Fibroblast of mammary gland (primary cell): Measurements from ENCODE around the gene KCNJ5.

Experiments used
- DNase-seq: peaks from one replicate; pipeline ENCODE4 v3.0.0-alpha.2; 2010; ENCODE audit warnings: low read depth
- H3K4me3 ChIP-seq: 2 replicates; pipeline ENCODE4 v1.5.1; 2011; ENCODE audit warnings: low read depth, mild to moderate bottlenecking, low read length, moderate library complexity; ENCODE audit not compliant: control insufficient read depth
- TF ChIP-seq, protein P1 (sequence below): conservative IDR thresholded peaks from 2 replicates; pipeline ENCODE4 v1.5.1; 2011; ENCODE audit warnings: low read depth, low read length, inconsistent platforms; ENCODE audit not compliant: control insufficient read depth, insufficient read depth

The KCNJ5 gene

DNA sequence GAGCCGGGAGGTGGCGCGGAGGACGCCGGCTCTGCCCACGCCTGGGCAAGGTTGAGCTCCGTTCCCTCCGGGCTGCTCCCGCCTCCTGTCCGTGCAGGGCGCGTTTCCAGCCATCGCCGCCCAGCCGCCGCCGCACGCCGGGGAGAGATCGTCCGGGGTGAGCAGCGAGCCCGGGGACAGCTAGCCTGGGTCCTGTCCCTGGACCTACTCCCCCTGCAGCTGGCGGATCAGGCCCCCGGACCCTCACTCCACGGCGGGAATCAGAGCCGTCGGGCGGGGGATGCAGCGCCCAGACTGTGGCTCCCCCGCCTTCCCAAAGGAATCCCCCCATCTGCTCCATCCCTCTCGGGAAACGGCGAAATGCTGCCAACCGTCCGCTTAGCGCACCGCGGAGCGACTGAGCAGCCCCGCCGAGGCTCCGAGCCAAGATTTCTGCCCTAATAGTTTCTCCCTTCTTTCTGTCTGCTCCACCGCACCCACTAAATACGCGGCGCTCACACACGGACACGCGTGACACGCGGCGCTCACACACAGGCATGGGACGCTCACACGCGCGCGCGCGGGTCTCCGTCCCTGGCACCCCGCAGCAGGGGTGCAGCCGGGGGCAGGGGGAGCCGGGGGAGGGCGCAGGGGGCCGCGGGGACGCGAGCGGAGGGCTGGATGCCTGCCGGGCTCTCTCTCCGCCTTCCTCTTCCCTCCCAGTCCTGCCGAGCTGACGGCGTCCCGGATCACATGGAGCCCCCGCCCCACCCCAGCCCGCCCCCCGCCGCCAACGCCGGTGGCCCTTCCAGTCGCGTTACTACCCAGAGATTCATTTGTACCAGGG is at the start of gene KCNJ5:
Gene KCNJ5, plus strand, starts transcription at position 814 of the 826 bp plus-strand sequence. CDS start 19,918 bp downstream, outside the sequence.
- H3K4me3 ChIP-seq, result peak within 1 kb of the TSS; percentile 32
- TF ChIP-seq, protein P1, sequence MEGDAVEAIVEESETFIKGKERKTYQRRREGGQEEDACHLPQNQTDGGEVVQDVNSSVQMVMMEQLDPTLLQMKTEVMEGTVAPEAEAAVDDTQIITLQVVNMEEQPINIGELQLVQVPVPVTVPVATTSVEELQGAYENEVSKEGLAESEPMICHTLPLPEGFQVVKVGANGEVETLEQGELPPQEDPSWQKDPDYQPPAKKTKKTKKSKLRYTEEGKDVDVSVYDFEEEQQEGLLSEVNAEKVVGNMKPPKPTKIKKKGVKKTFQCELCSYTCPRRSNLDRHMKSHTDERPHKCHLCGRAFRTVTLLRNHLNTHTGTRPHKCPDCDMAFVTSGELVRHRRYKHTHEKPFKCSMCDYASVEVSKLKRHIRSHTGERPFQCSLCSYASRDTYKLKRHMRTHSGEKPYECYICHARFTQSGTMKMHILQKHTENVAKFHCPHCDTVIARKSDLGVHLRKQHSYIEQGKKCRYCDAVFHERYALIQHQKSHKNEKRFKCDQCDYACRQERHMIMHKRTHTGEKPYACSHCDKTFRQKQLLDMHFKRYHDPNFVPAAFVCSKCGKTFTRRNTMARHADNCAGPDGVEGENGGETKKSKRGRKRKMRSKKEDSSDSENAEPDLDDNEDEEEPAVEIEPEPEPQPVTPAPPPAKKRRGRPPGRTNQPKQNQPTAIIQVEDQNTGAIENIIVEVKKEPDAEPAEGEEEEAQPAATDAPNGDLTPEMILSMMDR, result no peak
- DNase-seq, result no peak

DNA sequence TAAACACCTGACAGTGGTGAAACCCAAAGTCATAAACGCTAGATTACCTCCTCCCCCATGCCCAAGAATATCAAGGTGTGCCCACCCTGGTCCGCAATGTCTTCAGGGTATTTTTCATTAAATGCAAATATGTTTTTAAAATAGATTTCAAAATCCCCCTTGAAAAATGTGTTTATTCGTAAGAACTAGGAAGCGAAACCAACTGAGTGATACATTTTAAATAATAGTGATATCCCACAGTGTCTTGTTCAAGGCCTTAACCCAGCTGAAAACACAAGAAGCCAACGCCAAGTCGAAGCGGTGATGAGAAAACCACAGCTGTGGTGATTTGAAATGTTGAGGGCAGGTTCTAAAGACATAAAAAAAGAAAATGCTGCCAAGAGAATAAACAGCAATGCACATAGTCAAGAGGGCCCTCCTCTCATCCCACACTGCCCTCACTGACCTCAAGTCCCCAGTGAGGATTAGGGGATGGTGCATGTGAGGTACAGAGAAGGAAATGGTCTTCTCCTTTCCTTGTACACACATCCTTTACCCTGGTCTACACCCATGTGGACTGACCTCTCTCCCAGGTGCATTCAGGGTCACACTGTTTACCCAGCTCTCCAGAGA is 49.6 kb upstream of the KCNJ5 start:
- no peak for DNase-seq
- no peak overlapping the region for H3K4me3 ChIP-seq
- TF ChIP-seq, protein P1, result no peak

GRCh38 chr11:128843198-128843785 is 47.9 kb upstream of the KCNJ5 start:
- TF ChIP-seq, protein P1, result no peak
- H3K4me3 ChIP-seq, result no peak overlapping the region
- DNase-seq, result no peak

- H3K4me3 ChIP-seq, result no peak overlapping the region
- TF ChIP-seq, protein P1, result no peak
- no peak for DNase-seq
Measured at GRCh38 chr11:128845334-128845780, 45.8 kb upstream of the KCNJ5 start.

- TF ChIP-seq, protein P1, result no peak
- no peak overlapping the region for H3K4me3 ChIP-seq
- DNase-seq, result no peak
Measured at GRCh38 chr11:128846985-128847384, 44.2 kb upstream of the KCNJ5 start.

- peak; percentile 26 for DNase-seq
- H3K4me3 ChIP-seq, result no peak overlapping the region
- TF ChIP-seq, protein P1, result peak; percentile 62
Measured at GRCh38 chr11:128848815-128849455, 42.2 kb upstream of the KCNJ5 start.
